Measurements from ENCODE around the gene LRRC14B.
"Not testable (repeated sequence)": the region's sequence is repeated elsewhere in the genome, so short reads cannot be mapped to it uniquely, and the experiment has no call there.

LRRC14B gene

GRCh38 chr5:208449-209114, 17.3 kb downstream of the LRRC14B start:
- no peak for DNase-seq (ENCODE audit: low read depth)

DNA sequence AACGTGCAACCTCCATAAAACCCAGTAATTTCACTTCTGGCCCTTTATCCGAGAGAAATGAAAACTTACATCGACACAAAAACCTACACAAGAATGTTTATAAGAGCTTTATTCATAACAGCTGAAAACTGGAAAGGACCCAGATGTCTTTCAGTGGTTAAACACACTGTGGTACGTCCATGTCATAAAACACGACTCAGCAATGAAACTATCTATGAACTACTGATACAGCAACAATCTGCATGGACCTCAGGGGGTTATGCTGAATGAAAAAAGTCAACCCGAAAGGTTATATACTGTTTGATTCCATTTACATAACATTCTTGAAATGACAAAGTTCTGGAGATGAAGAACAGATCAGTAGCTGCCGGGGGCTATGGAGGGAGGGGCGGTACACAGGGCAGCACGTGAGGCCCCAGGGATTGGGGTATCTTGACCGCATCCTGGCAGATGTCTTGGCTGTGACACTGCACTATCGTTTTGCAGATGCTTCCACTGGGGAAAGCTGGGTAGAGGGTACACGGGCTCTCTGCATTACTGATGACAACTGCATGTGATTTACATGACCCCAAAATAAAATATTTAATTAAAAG, 22.6 kb downstream of the LRRC14B start:
- no peak for DNase-seq (ENCODE audit: low read depth)

GRCh38 chr5:215256-215655, 24.0 kb downstream of the LRRC14B start:
- DNase-seq (ENCODE audit: low read depth): peak; percentile 60

- DNase-seq (ENCODE audit: low read depth): not testable (repeated sequence)
These were observed 24.8 kb downstream of the LRRC14B start for GRCh38 chr5:216076-216475.

DNA sequence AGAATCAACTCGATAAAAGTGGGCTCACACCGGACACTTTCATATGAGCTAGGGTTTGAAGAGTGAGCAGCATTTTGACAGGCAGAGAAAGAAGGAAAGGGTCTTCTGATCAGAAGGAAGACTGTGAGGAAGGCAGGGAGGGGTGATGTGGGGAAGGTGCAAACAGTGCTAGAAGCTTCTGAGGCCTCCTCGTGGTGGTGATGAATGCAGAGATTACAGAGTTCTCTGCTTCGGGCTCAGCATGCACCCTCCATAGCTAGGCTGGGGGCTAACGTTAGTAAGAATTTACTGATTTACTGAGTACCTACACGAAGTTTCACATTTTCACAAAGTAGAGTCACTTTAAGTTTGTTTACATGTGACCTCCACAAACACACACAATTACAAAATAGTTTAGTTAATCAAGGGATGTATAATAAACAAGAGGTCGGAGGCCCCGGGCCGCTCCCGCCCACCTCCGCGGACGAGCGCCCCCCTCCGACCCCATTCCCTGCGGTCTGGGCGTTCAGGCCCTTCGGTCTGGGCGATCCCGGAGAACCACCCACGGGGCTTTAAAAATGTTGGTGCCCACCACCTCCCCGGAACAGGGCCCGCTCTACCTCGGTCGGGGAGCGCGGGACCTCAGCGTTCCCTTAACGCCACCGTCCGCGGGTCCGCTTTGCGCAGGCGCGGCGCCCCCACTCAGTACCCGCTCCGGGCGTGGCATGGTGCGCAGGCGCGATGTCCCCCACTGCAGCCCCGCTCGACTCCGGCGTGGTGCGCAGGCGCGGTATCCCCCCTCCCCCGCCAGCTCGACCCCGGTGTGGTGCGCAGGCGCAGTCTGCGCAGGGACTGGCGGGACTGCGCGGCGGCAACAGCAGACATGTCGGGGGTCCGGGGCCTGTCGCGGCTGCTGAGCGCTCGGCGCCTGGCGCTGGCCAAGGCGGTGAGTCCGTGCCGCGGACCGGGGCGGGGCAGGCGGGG, 26.5 kb downstream of the LRRC14B start, which contains the start of the genes CCDC127 and SDHA:
TSS of gene CCDC127 (minus strand) at position 660 of the 963 bp plus-strand sequence. CDS start 1,304 bp downstream, outside the sequence.
TSS of gene SDHA (plus strand) at position 827 of the 963 bp plus-strand sequence. CDS start at position 863, 36 bp downstream.
- peak; percentile 93 for DNase-seq (ENCODE audit: low read depth)

DNA sequence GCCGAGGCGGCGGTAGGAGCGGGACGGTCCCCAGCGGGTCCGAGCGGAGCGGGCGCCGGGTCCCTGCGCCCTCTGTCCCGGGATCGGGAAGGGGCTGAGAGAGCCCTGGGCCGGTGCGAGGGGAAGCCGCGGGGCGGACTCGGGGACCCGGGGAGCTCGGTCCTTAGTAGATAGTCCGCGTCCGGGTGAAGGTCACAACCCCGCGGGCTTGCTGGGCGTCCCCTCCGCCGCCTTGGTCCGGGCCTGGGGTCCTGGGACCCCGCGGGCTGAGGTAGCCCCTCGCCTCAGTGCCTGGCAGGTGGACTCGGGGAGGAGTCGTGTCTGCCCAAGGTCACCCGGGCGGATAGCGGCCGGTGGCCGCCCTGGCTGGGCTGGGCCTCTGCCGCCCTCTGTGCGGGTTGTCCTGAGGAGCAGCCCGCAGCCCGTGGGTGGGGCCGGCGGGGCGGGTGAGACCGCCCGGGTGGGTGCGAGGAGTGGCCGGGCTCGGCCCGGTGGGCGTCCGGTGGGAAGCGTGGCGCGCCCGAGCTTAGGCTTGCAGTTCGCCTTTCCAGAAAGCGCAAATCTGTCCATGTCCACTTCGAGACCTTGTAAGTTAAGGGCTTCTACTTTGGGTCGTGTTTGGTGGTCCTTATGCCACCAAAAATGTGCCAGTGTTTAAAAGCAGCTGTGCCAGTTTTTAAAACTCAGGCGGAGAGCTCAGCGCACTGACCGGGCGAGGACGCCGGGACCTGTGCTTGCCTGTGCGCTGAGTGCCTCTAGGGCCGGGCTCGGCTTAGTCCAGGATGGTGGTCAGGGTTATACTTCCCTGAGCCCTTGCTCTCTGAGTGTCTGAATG, 27.4 kb downstream of the LRRC14B start:
- DNase-seq (ENCODE audit: low read depth): peak; percentile 65

- DNase-seq (ENCODE audit: low read depth): peak; percentile 63
These were observed 28.2 kb downstream of the LRRC14B start for GRCh38 chr5:219460-219863.

GRCh38 chr5:219991-220390, 28.7 kb downstream of the LRRC14B start:
- no peak for DNase-seq (ENCODE audit: low read depth)

- DNase-seq (ENCODE audit: low read depth): peak; percentile 65
These were observed 31.8 kb downstream of the LRRC14B start for GRCh38 chr5:222951-223715.

DNA sequence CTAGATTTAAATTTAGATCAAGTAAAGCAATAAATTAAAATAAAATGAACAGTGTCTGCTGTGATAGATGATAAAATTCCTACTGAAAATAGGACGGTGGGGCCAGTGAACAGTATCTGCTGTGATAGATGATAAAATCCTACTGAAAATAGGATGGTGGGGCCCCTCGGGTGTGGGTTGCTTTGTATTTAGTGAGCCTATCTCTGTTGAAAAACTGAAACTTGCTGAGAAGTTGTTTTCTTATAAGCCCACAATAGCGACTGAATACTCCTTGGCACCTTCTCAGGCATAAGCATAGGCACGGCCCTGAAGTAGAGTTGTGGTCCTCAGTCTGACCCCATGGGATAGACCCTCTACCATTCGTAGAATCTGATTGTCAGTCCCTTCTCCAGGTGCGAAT, 32.5 kb downstream of the LRRC14B start:
- no peak for DNase-seq (ENCODE audit: low read depth)

- DNase-seq (ENCODE audit: low read depth): no peak
These were observed 34.0 kb downstream of the LRRC14B start for GRCh38 chr5:225334-225733.

- not testable (repeated sequence) for DNase-seq (ENCODE audit: low read depth)
These were observed 36.1 kb downstream of the LRRC14B start for GRCh38 chr5:227375-227774.

DNA sequence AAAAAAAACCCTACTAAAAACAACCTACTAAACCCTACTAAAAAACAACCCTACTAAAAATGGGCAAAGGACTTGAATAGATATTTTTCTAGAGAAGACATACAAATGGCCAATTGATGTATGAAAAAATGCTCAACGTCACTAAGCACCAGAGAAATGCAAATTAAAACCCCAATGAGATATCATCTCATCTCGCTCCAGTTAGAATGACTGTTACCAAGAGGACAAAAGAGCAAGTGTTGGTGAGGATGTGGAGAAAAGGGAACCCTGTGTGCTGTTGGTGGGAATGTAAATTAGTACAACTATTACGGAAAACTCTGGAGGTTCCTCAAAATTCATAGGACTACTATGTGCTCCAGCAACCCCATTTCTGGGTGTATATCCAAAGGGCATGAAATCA, 37.6 kb downstream of the LRRC14B start:
- DNase-seq (ENCODE audit: low read depth): no peak

DNA sequence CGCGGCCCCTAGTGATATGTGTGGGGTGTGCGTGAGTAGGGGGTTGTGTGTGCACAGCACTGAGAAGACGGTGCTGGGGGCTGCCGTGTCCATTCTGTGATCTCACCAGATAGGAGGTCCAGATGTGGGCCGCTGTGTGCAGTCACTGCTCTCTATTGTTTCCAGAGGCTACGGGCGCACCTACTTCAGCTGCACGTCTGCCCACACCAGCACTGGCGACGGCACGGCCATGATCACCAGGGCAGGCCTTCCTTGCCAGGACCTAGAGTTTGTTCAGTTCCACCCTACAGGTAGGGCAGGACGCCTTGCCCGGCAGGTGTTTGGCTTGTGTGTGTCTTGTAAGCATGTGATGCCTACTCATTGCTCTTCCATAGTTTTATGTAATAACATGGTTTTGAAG, 39.4 kb downstream of the LRRC14B start:
- no peak for DNase-seq (ENCODE audit: low read depth)

GRCh38 chr5:231661-232060, 40.4 kb downstream of the LRRC14B start:
- no peak for DNase-seq (ENCODE audit: low read depth)

GRCh38 chr5:233426-233825, 42.1 kb downstream of the LRRC14B start:
- not testable (repeated sequence) for DNase-seq (ENCODE audit: low read depth)

DNA sequence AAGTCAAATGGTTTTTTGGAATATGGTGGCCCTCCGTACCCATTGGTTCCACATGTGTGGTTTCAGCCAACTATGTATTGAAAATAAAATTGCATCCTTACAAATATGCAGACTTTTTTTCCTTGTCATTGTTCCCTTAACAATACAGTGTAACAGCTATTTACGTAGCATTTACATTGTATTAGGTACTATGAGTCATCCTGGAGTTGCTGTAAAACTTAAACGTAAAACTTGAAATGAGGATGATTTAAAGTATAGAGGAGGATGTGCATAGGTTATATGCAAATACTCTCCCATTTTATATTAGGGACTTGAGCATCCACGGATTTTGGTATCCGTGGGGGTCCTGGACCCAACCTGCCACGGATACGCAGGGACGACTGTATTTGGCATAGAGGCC, 43.2 kb downstream of the LRRC14B start:
- DNase-seq (ENCODE audit: low read depth): no peak

DNA sequence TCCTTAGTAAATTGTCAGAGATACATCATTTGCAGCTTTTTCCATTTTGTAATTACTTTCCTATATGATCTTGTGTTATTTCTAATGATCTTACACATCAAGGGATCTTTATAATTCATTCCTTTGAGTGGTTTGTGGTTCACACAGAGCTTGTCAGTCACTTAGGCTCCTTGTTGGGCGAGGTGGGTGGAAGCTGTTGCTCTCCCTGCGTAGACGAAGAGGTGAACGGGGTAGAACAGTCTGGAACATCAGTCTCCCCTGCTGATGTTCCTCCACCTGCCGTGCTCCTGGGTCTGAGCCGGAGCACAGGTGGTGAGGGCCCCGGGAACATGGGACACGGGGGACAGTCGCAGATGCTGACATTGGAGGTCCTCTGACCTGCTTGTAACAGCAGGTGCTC, 44.2 kb downstream of the LRRC14B start:
- not testable (repeated sequence) for DNase-seq (ENCODE audit: low read depth)

DNA sequence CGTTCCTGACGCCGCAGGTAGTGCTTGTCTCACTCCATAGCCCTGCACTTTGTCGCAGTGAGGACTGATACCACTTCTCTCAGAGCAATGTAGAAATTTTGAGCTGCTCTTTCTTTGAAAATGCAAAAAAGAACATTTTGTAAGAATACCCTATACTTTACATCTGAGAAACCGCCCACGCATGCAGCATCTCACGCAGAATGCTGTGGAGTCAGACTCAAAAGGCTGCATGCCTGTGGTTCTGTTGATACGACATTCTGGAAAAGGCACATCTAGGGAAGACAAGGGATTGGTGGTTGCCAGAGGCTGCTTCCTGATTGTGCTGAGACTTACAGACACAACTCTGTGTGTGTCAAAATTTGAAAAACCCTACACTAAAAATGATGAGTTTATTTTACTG, 46.6 kb downstream of the LRRC14B start:
- DNase-seq (ENCODE audit: low read depth): not testable (repeated sequence)

GRCh38 chr5:240550-240949, 49.3 kb downstream of the LRRC14B start:
- peak; percentile 8 for DNase-seq (ENCODE audit: low read depth)
